DOHH2 (cell line): ENCODE results near the gene DACH1.

Source experiments
- CTCF ChIP-seq: fragments of 200-600 bp; sonication (generic); IDR thresholded peaks from one replicate; pipeline ENCODE4 v1.5.1; 2014; ENCODE audit warnings: antibody characterized with exemption, mild to moderate bottlenecking, low read depth, low read length; ENCODE audit not compliant: poor library complexity, severe bottlenecking
- EZH2phosphoT487 ChIP-seq: fragments of 200-600 bp; sonication (generic); IDR thresholded peaks from 2 replicates; pipeline ENCODE4 v1.6.1; 2017; ENCODE audit warnings: borderline replicate concordance, mild to moderate bottlenecking, antibody characterized with exemption, low read length, moderate library complexity, mixed read lengths

DNA sequence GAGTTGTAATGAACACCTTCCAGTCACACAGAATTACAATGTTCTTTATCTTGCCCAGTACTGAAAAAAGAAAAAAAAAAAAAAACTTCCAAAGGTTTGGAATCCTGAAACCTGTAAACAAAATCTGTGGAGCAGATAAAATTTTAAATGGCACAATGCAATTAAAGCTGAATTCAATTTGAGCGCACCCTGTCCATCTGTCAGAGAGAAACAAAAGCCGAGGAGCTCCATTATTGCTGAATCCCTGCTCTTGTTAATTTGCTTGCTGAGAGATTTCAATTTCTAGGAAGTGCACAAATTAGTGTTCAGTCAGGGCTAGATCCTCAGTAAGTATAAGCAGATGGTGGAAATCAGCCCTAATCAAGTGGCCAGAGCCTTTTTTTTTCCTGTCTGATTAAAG is 65.2 kb downstream of the DACH1 start:
- TF ChIP-seq CTCF (no peak), EZH2phosphoT487 (no peak)
